GM18868 (cell line): ENCODE measurements around the gene ASB6.
"Not testable (repeated sequence)": the region's sequence is repeated elsewhere in the genome, so short reads cannot be mapped to it uniquely, and the experiment has no call there.

Experiments
- ATAC-seq: cut with Tn5 transposase; IDR thresholded peaks from one replicate; pipeline ENCODE4 v1.9.1; 2021; ENCODE audit warnings: mild to moderate bottlenecking, moderate library complexity; ENCODE audit not compliant: unreplicated experiment

Gene ASB6

GRCh38 chr9:129609486-129610212 lies 32.3 kb downstream of the ASB6 start:
- ATAC-seq = no peak

DNA sequence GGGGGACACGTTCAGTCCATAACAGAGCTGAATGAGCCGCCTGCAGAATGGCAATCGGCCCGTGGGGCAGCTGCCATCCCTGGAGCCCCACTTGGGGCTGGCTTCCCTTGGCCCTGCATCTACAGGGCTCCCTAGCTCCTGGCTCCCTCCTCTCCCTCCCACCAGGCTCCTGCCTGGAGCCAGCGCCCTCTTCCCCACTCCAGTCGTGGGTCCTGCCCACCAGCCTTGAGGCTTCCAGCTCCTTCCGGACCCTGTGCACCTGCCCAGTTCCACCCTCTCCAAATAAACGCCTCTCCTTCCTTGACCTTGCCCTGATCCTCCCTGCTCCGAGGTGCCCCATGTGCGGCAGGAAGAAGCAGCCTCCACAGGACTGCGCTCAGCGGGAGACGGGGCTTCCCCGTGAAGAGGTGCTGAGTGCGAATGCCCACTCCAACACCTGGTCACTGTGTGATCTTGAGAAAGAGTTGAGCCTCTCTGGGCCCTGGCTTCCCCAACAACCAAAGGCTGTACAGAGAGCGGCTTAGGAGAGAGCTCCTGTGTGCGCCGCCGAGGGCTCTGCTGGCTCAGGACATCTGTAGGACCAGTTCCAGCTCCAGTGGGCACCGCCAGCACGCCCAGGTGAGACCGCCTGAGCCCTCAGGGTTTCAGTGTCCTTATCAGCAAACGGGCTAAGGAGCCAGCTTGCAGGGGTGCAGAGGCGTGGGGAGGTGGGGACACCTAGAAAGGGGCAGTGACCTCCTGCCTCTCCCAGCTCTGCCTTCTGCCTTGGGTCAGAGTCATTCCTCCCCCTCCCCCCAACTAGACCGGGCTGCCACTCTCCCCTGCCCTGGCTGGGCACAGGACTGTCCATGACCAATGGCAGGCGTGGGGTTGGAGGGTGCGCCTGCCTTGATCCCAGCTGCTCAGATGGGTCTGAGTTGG lies 33.1 kb downstream of the ASB6 start:
- ATAC-seq = no peak

GRCh38 chr9:129607027-129607387 lies 34.9 kb downstream of the ASB6 start:
- no peak for ATAC-seq

DNA sequence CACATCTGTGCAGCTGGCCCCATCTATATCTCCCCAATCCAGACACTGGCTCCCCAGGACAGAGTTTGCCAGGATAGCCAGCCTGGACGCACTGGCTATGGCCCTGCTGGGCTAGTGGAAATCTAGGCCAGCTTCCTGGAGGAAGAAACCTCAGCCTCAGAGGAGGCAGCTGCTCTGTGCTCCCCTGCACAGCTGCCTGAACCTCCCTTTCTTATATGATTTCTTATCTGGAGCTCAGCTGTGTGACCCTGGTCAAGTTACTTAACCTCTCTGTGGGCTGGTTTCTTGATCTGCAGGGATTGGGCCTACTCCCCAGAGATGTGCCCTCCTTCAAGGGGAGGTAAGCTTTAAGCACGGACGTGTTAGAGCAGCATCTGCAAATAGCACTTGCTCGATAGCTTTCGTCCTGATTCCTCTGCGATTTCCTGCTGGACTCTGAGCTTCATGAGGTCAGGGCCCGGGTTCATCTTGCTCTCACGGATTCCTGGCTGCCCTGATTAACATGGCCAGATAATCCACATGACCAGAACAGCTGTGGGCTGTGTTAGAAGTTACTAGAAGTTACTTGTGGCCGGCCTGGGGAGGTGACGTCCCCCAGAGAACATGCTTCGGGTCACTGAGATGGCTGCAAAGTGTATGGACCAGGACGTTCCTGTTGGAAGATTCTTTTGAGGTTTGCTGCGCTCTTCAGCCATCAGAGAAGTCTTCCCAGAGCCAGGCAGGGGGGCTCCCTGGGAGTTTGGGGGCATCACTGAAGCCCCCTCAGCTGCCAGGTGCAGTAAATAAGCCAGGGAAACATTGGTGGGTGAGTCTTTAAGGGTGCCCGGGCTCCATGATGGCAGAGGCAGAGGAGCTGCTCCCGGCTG lies 35.6 kb downstream of the ASB6 start:
- no peak for ATAC-seq

GRCh38 chr9:129604766-129605163 lies 37.2 kb downstream of the ASB6 start:
- ATAC-seq = no peak

- no peak for ATAC-seq
Observed at GRCh38 chr9:129604056-129604765, 37.7 kb downstream of the ASB6 start.

GRCh38 chr9:129602598-129603415 lies 39.1 kb downstream of the ASB6 start:
- ATAC-seq = no peak

DNA sequence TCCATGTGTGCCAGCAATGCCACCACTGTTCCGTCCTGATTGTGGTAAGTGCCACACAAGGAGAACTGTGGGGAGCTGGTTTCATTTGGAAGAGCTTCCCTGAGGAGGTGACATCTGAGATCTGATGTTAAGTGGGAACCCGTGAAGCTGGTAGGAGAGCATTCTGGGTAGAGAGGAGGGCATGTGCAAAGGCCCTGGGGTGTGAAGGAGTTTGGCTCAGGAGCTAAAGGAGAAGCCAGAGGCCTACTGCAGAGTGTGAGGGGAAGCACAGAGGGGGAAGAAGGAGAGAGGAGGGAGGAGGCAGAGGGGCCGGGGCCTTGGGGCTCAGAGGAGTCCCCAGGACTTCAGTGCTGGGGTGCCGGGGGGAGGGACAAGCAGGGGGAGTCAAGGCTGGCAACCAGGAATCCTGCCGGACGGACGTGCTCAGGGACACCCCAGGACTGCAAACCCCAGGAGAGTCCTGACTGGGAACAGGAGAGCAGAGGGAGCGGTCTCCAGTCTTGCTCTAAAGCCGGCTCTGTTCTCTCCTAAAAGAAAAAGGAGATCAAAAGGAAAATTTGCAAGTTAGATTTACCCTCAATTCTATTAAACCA lies 40.8 kb downstream of the ASB6 start:
- ATAC-seq = no peak

- no peak for ATAC-seq
Observed at GRCh38 chr9:129598089-129598596, 43.8 kb downstream of the ASB6 start.

DNA sequence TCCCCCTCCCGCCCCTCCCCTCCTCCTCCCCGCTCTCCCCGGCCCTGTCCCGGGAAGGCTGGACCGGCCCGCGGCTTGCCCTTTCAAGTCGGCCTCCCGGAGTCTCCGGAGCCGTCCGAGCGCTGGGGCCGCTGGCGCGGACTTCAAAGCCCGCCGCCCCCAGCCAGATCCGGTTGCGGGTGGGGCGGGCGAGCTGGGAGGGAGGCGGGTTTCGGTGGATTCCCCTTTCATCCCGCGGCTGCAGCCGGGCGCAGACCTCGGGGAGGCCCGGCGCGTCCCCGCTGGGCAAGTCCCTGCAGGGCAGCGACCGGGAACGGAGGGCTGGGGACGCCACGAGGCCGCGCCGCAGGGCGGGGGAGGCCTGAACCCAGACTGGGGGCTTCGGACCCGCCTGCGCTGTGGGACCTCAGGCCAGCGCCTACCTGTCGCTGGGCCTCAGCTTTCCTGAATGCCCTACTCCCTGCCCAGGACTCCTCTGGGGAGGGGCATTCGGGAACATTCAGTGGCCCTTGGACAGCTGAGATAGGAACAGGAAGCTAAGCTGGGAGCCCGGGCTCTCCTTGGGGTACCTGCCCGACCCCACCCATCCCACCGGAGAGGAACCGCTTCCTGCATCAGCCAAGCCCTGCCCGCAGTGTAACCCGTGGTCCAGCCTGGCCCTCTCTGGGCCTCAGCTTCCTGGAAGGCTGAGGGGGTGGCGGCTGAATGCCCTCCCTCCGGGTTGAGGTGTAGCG lies 44.4 kb downstream of the ASB6 start:
- ATAC-seq = no peak

- ATAC-seq = no peak
Observed at GRCh38 chr9:129596541-129597331, 45.2 kb downstream of the ASB6 start.

DNA sequence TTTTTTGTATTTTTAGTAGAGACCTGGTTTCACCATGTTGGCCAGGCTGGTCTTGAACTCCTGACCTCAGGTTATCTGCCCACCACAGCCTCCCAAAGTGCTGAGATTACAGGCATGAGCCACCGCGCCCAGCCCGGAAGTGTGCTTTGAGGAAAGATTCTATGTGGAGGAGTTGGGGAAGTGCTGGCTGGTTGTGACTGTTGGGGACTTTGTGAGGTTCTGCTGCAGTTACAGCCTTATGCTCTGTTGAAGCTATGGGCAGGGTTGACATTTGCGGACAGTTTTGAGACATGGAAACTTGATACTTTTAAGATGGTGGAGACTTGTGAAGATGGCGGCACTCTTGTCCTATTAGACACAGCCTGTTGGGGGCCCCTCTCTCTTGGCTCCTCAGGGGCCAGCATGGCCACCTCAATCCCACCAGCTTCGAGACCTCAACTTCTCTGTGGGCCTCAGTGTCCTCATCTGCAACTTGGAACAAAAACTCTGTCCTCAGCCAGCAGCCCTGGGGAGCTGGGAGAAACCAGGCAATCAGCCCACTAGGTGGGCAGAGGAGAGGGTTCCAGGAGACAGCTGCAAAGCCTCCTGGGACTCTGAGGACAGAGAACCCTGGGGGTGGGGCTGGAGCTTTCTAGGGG lies 45.9 kb downstream of the ASB6 start:
- no peak for ATAC-seq

GRCh38 chr9:129595311-129595741 lies 46.6 kb downstream of the ASB6 start:
- no peak for ATAC-seq

DNA sequence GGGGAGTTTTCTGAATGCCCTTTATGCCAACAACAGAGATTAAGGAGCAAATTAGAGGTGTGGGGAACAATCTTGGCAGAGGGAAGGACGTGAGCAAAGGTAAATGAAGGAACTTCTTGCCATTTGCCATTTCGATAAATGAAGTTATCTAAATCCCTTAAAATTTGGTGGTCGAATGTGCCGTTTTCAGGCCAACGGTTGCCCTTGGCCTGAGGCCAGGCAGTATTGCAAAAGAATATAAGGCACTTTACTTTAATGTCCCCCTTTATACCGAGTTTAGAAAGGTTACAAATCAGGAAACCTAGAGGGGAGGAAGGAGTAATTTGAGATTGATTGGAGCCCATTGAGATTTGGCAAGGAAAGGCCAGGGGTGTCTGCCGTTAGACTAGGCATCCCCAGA lies 47.3 kb downstream of the ASB6 start:
- ATAC-seq = no peak

- ATAC-seq = not testable (repeated sequence)
Observed at GRCh38 chr9:129592790-129593189, 49.2 kb downstream of the ASB6 start.

- ATAC-seq = no peak
Observed at GRCh38 chr9:129591916-129592315, 50.0 kb downstream of the ASB6 start.

DNA sequence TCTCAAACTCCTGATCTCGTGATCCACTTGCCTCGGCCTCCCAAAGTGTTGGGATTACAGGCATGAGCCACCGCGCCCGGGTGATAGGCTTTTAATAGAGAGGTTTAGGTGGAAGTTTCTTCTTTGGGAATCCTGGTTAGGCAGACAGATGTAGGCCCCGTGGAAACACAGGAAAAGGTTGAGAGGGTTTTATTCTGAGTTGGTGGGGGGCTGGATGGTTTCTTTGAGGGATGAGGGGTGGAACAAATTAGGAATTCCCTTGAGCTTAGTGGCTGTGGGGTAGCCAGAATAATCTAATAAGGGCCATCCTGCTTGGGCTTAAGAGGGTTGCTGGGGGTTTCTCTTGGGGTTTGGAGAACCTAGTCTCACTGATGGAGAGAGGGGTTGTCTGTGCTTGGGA lies 51.5 kb downstream of the ASB6 start:
- no peak for ATAC-seq
